Activated effector memory CD4-positive, alpha-beta T cell treated with Interleukin-2 at 50 U/mL for 16 hours (primary cell): ENCODE measurements around the gene RPH3AL.
"Not testable (repeated sequence)": the region's sequence is repeated elsewhere in the genome, so short reads cannot be mapped to it uniquely, and the experiment has no call there.

ENCODE experiments used
- DNase-seq: peaks from one replicate; pipeline ENCODE4 v3.0.0-alpha.2; 2020

The RPH3AL gene

DNA sequence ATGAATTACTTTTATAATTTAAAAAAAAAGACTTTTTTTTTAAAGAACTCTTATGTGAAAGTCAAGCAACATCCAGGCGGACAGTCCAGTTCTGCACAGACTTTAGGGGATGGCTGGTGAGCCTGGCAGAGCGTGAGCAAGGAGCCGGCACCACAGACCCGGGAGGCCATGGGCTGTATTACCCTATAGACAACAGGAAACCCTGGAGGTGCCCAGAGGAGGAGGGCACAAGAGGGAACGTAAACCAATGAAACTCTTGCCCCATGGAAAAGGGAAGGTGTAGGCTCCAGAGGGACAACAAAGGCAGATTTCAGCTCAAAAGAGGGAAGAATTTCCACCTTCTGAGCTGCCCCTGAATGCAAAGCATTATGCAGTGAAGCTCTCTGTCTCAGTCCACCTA, 25.5 kb upstream of the RPH3AL start:
- DNase-seq, result no peak

DNA sequence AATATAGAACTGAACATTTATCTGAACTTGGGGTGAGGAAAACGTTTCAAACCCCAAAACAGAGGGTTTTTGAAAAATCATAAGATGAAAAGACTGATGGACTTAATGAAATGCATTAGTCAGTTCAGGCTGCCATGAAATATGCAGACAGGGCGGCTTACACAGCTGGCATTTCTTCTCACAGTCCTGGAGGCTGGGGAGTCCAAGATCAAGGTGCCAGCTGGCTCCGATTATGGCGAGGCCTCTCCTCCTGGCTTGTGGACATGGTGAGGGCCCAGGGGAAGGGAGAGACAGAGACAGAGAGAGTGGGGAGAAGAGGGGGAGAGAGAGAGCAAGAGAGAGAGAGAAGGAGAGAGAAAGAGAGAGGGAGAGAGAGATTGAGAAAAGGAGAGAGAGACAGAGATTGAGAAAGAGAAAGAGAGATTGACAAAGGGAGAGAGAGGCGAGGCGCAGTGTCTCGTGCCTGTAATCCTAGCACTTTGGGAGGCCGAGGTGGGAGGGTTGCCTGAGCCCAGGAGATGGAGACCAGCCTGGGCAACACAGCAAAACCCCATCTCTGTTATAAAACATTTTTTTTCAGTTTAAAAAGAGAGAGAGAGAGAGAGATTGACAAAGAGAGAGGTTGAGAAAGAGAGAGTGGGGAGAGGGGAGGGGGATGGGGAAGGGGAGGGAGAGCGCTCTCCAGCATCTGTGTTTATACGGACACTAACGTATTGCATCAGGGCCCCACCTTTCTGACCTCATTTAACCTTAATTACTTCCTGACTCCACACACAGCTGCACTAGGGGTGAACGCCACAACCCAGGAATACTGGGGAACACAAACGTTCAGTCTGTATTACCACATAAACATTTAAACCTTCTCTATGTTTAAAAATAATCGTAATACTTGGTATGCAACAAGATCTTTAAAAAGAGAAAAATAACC, 24.6 kb upstream of the RPH3AL start:
- no peak for DNase-seq

DNA sequence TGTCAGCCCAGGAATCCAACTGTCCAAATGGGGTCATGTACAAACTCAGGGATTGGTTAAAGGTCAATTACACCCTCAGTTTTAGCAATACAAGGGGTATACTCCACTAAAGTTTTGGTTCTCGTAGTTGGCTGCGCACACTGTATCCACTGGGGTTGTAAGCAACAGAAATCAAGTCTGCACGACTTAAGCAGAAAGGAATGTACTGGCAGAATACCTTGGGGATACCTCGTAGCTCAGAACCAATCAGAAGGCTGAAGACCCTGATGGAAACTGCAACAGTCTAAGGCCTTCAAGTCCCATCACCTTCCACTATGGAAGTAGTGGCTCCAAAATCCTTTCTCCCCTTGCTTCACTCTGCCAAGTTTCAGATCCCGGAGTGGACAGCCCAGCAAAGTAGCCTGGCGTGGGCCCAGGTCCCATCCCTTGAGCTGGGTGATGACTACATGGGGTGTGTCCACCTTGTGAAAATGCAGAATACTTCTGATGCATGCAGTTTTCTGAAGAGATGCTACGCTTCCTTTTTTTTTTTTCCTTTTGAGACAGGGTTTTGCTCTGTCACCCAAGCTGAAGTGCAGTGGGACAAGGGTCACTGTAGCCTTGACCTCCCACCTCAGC, 21.1 kb upstream of the RPH3AL start:
- DNase-seq, result no peak

DNA sequence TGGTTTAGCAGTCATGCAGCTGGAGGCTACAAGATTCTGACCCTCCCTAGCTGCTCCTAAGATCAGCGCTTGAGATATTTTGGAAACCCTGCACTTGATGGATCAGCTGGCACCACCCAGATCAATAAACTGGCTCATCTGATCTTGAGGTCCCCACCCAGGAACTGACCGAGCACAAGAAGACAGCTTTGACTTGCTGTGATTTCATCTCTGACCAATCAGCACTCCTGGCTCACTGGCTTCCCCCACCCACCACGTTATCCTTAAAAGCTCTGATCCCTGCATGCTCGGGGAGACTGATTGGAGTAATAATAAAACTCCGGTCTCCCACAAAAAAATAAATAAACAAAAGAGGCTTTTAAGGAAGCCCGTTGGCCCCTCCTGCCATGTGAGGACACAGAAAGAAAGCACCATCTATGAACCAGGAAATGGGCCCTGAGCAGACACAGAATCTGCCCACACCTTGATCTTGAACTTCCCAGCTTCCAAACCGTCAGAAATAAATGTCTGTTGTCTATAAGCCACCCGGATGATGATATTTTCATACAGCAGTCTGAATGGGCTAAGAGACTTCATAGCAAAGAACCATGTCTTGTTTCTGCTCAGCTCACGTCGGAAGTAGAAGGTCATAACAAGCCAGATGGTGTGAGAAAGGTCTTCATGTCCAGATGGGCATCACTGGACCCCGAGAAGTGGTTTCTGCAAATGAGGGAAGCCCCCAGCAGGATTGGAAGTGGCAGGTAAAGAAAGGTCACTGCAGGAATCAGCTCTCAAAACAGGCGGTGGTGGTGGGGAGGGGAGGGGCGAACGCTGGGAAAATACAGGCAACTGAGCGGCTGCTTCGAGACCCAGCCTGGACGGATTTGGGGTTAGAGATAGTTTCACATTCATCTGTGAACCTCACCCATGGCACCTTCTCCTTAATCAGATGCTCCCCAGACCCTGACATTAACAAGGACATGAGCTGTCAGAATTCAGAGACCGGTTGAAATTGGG, 19.8 kb upstream of the RPH3AL start:
- no peak for DNase-seq

DNA sequence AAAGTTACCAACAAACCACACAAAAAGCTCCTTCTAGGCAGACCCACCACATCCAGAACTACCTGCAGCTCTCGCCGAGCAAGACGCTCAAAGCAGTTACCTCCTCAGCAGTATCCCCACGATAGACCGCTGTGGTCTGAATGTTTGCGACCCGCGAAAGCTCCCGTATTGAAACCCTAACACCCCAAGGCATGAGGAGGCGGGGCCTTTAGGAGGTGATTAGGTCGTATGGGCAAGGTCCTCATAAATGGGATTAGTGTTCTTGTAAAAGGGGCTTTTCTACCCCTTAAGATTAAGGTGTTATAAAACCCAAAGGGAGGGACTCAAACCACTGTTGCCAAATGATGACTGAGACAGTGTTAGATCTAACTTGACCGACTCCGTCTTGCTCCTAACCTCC, 19.0 kb upstream of the RPH3AL start:
- no peak for DNase-seq

DNA sequence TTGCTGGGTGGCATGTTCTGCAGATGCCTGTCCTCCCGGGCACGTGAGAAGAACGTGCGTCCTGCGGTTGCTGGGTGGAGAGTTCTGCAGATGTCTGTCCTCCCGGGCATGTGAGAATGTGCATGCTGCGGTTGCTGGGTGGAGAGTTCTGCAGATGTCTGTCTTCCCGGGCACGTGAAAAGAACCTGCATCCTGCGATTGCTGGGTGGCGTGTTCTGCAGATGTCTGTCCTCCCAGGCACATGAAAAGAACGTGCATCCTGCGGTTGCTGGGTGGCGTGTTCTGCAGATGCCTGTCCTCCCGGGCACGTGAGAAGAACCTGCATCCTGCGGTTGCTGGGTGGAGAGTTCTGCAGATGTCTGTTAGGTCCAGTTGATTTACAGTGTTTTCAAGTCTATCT, 15.0 kb upstream of the RPH3AL start:
- DNase-seq, result not testable (repeated sequence)

DNA sequence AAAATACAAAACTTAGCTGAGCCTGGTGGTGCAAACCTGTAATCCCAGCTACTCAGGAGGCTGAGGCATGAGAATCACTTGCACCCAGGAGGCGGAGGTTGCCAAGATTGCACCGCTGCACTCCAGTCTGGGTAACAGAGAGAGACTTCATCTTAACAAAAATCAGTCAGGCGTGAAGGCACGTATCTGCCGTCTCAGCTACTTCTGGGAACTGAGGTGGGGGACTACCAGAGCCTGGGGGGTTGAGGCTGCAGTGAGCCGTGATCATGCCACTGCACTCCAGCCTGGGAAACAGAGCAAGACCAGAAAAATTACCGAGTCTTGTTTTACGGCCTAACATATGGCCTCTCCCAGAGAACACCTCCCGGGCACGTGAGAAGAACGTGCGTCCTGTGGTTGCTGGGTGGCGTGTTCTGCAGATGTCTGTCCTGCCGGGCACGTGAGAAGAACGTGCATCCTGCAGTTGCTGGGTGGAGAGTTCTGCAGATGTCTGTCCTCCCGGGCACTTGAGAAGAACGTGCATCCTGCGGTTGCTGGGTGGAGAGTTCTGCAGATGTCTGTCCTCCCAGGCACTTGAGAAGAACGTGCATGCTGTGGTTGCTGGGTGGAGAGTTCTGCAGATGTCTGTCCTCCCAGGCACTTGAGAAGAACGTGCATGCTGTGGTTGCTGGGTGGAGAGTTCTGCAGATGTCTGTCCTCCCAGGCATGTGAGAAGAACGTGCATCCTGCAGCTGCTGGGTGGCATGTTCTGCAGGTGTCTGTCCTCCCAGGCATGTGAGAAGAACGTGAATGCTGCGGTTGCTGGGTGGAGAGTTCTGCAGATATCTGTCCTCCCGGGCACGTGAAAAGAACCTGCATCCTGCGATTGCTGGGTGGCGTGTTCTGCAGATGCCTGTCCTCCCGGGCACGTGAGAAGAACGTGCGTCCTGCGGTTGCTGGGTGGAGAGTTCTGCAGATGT, 14.3 kb upstream of the RPH3AL start:
- not testable (repeated sequence) for DNase-seq

DNA sequence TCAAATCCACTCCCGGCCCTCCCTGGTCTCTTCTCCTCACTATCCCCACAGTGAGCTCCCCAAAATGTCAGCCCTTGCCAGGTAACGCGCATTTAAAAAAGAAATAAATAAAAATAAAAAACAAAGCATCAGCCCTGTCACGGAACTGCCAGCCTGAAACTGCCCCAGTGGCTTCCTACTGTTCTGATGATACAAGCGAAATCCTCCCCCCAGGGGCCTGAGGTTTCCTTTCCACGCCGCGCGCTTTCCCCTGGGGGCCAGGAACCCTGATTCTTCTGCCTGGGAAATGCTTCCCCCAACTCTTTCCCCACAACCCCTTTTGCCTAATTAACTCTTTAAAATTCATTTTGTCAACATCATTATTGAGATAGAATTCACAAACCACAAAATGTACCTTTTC, 12.2 kb upstream of the RPH3AL start:
- DNase-seq, result no peak

DNA sequence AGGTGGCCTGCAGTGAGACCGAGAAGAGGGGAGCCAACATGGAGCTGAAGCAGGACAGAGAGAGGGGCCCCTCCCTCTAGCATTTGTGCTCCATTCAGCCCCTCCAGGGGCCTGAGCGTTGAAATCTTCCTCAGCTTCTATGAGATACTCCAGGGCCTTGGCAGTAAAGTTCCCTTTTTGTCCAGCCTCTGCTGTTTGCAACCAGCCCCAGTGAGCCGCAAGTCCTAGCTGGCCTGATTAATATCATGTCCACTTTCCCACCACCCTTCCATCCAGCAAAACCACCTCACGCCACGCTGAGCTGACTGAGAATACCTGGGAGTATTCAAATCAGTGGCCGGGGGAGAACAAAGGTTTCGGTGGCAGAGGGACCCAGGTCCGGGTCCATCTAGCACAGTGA, 11.7 kb upstream of the RPH3AL start:
- no peak for DNase-seq

DNA sequence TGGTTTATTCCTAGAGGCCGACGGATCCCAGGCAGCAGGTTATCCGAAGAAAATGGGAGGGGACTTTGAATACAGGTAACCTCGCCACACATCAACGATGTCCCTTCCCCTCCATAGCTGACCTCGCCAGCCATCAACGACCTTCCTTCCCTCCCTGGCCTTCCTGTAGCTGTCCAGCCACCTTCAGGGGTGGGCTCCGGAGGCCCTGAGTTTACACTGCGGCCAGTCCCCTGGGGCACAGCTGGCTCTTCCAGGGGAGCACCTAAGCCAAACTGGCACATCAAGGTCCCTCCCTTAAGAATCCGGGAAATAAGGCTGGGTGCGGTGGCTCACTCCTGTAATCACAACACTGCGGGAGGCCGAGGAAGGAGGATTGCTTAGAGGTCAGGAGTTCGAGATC, 10.1 kb upstream of the RPH3AL start:
- DNase-seq, result no peak

DNA sequence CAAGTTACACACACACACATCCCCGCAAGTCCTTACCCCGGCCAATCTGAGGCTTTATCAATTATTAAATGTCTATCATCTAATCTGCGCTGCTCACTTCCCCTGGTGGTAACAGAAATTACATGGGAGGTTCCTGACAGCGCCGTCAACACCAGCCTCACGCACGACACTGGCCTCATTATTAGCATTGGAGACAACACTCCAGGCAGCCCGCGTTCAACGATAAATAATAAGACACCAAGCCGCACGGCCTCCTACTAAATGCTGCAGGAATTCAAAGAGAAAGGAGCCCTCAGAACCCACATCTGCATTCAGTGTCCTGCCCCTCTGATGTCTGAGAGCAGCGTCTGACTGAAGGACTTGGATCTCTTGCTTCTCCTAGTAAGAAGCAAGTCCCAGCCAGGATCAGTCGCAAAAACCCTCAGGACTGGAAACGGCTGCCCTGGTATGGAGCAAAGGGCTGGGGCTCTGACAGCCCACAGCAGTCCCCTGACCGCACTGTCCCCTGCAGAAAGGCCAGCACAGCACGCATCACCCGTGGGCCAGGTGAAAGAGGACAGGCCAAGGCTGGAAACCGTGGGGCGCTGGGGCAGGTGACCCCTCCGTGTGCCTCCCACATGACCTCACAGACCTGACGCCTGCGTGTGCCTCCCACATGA, 7.6 kb upstream of the RPH3AL start:
- DNase-seq, result no peak

DNA sequence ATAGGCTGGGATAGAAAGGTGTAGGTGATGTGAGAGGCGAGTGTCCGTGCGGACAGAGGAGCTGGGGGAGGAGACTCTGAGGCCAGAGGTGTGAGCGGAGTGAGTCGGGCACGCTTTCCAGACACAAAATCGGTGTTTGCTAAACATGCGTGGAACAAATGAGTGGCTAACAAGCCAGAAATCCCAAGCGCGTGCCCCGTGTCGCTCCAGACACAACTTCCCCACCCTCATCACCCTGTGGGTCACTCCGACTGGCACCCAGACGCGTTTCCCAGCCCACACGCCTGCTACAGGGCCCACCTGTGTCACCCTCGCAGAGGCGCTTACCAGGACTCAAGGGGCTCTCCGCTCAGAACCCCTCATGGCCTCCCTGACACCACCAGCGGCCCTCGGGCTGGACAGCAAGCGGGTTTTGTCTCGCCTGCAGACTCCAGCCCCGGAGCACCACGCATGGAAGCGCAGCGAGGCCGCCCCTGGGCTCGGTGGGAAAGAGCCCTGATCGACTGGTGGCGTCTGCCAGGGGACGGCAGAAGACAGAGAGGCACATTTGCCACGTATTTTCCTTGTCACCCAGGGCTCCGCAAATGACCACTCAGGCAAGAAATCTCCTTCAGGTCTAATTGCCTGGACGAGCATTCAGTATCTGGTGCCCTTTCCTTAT, 6.0 kb upstream of the RPH3AL start:
- DNase-seq, result no peak

DNA sequence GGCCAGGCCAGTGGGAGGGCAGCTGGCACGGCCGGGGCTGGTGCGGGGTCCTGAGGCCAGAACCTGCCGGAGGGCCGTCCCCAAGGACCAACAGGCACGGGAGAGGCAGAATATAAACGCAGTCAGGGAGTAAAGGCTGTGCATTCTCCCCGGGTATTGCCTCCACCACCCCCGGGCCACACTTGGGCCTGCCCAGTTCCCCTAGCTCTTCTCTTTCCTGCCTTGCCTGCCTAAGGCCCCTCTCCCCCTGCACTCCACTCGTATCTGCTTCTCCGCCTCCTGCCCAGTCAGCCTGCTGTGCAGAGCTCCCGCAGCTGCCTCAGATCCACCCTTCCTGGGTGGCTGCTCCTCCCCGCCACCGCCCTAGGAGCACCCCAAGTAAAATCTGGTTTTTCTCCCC, 5.0 kb upstream of the RPH3AL start:
- no peak for DNase-seq

DNA sequence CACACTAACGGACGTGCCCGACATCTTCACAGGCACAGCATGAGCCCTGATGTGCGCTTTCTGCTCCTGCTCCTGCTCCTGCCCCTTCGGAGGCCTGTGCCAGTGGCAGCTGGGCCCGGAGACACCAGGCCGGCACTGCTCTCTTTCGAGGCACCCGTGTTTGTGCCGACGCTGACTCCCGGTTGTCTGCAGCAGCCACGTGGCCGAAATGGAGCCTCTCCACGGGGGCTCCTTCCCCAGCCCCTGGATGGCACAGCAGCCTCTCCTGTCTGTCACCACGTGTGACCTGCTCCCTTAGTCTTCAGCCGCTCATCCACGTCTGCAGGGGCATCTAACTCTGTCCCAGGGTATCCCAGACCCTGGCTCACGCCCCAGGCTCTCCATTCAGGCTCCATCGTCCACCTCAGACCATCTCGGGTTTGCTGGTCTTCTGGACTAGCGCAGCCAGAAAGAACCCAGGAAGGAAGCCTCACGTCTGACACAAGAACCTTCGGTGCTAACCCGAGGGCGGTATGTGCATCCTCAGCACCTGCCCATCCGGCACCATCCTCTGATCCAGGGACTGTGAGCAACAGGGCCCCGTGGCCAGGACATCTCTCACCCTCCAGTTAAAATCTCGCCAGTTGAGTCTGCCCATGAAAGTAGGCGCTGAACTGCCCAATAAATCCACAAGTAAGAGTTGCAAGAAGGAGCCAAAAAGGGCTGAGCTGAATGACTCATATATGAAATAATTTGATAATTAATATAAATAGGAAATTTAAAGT, 4.2 kb upstream of the RPH3AL start:
- DNase-seq, result no peak

DNA sequence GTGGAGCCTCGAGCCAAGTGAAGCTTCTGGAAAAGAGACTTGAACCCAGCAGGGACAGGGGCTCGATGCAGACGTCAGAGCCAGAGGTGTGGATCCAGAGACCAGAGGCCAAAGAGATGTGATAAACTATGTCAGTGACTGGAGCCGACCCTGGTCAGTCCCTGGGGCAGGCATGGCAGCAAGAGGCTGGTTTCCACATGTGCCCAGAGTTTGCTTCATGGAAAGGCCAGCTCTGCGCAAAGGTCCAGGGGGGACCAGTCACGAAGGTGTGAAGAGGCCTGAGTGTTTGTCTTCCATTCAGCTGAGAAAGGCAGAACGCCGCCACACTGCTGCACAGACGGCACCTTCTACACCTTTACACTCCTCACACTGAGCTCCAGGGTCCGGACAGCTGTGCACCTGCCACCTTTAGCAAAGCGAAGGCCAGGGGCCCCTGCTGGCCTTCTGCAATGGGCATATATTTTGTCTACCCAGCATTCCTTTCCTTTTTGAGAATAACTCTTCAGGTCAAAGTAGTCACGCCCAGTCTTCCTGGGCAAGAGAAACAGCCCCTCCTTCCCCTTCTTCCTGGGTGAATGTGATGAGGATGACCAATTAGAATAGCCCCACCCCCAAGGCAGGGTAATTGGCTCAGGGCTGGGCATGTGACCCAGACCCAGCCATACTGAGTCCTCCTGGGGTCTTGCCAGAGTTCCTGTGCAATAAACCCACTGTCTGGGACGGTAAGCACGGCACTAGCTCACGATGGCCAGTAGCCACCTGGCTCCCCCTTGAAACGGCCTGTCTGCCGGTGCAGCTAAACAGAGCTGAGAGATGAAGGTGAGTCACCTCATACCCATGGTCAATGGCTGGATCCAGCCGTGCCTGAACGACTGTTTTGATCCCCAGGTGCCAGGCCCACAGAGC, 2.3 kb upstream of the RPH3AL start:
- no peak for DNase-seq

DNA sequence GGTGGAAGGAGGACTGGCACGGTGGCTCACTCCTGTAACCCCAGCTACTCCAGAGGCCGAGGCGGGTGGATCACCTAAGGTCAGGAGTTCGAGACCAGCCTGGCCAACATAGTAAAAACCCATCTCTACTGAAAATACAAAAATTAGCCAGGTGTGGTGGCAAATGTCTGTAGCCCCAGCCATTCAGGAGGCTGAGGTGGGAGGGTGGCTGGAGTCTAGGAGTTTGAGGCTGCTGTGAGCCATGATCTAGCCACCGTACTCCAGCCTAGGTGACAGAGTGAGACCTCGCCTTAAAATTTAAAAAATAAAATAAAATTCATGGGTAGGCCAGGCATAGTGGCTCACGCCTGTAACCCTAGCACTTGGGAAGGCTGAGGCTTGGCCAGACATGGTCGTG, 1.2 kb upstream of the RPH3AL start:
- DNase-seq, result no peak

DNA sequence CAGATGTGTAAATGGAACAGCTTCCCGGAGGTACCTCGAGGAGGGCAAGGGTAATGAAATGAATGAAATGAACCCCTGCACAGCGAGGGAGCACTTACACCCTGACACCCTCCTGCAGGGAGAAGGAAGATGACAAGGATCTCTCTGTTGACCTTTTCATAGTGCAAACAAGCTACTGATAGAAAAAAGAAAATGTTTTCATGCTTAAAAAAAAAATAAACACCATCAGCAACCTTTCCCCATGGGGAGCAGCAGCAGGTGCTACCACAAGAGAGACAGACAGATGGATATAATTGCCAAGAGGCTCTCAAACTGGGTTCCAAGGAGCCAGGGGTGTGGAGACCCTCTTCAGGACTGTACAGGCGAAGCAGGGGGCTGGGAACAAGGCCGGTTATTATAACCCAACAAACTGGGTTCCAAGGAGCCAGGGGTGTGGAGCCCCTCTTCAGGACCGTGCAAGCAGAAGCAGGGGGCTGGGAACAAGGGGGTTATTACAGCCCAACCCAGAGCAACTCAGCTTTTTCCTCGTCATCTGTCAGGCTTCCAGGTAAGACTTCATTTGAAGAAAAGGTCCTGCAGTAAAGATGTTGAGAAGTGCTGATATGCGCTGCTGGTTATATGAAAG, 718 bp upstream of the RPH3AL start:
- DNase-seq, result no peak

DNA sequence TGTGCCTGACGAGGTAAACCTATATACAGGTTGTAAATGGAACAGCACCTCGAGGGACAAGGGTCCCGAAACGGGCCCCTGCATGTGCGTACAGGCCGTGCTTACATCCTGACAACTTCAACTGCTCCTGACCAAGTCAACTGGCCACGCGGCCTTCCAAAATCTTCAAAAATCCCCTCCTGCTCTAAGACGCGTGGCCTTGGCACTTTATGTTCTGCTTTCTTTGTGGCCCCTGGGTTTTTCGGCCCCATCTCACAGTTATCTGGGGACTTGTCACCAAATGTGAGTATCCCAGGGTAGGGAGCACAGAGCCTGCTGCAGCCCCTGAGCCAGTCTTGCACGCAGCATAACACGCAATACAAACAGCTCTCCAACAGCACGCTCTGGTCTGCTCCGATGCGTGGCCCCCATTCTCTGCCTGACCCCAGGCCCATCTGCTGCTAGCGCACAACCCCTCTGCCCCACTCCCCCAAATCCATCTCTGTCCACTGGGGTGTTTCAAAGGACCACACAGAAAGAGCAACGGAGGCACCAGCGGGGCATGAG, 659 bp downstream of the RPH3AL start:
- no peak for DNase-seq

DNA sequence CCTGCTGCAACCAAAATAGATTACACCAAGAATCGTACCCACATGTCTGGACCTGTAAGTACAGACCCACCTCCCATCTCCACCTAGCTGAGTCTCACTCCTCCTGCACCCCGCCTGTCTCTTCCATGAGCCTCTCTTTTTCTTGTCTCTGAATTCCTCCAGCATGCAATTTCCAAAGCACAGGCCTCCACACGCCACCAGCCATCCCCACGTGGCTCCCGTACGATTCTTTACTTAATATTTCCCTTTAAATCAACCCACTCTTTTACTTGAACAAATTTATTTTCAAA, 1.2 kb downstream of the RPH3AL start:
- no peak for DNase-seq
